Skin of body (tissue), 2 donors: ENCODE data around the gene OPA3. TPM values are rescaled to one million over a fixed set of nuclear protein-coding genes. Genes with fewer than 3 reads are reported as not detected.

Experiments
- DNase-seq: peaks from one replicate; lab custom pipeline; 2025; lab: John Stamatoyannopoulos, UW
- total RNA-seq: library from RNA; depleted of rRNA; stranded (reverse); fragments of >200 nt; gene quantifications from one replicate; pipeline ENCODE4 v1.2.3, GENCODE V29; 2014

OPA3 gene
- total RNA-seq, 1 donor from 2014 or later = 2.6 TPM

- DNase-seq = no peak
Observed at GRCh38 chr19:45483033-45483432, 101.6 kb downstream of the OPA3 start.

- DNase-seq = peak; percentile 97
Observed at GRCh38 chr19:45478454-45479238, 106.0 kb downstream of the OPA3 start.

- DNase-seq = peak; percentile 27
Observed at GRCh38 chr19:45477713-45478453, 106.7 kb downstream of the OPA3 start.

Other genes with a start within 250 kb of the OPA3 start
- gene KLC3, start 244.1 kb downstream of the OPA3 start, total RNA-seq = 26.0 TPM
- 5.7 TPM for gene ERCC2, start 214.2 kb downstream of the OPA3 start, total RNA-seq
- gene PPP1R13L, start 179.7 kb downstream of the OPA3 start, total RNA-seq = 29.0 TPM
- gene POLR1G, start 178.2 kb downstream of the OPA3 start, total RNA-seq = 2.7 TPM
- 60.3 TPM for gene ERCC1, start 160.9 kb downstream of the OPA3 start, total RNA-seq
- 21.2 TPM for gene FOSB, start 116.8 kb downstream of the OPA3 start, total RNA-seq
- 8.1 TPM for gene RTN2, start 87.8 kb downstream of the OPA3 start, total RNA-seq
- 1.7 TPM for gene PPM1N, start 86.4 kb downstream of the OPA3 start, total RNA-seq
- 35.5 TPM for gene VASP, start 77.3 kb downstream of the OPA3 start, total RNA-seq
- gene GPR4, start 17.4 kb upstream of the OPA3 start, total RNA-seq = 0.20 TPM
- gene EML2, start 54.6 kb upstream of the OPA3 start, total RNA-seq = 20.1 TPM
- 25.7 TPM for gene GIPR, start 83.4 kb upstream of the OPA3 start, total RNA-seq
- 186 TPM for gene SNRPD2, start 107.2 kb upstream of the OPA3 start, total RNA-seq
- 3.4 TPM for gene QPCTL, start 107.9 kb upstream of the OPA3 start, total RNA-seq
- 5.6 TPM for gene FBXO46, start 146.1 kb upstream of the OPA3 start, total RNA-seq
- not detected for gene MEIOSIN, start 148.6 kb upstream of the OPA3 start, total RNA-seq
- 6.9 TPM for gene SIX5, start 184.4 kb upstream of the OPA3 start, total RNA-seq
- gene DMPK, start 197.7 kb upstream of the OPA3 start, total RNA-seq = 29.0 TPM
- gene DMWD, start 208.0 kb upstream of the OPA3 start, total RNA-seq = 21.2 TPM
- gene RSPH6A, start 230.5 kb upstream of the OPA3 start, total RNA-seq = not detected